Measurements from ENCODE around the gene ATG2A. TPM values are rescaled to one million over a fixed set of nuclear protein-coding genes. Genes with fewer than 3 reads are reported as not detected.

The ATG2A gene
- total and polyA plus RNA-seq, 12 donors = 3.6 to 43.5 (median 33.1) TPM

- Histone ChIP-seq H3K36me3 (replicated peaks in 1 of 2) (peaks cover 0 to 5% of the 10 kb centered on the region in 2 donors), H3K4me3 (no peak overlapping the region), H3K27me3 (no peaks in the 10 kb centered on the region), H3K27ac (peak overlapping the region in 2 of 5 donors; percentile 86 to 88), H3K4me1 (replicated peaks in 1 of 2) (peaks cover 57 to 83% of the 10 kb centered on the region in 2 donors), H3K9me3 (replicated peaks in 1 of 3) (no peaks in the 10 kb centered on the region)
- intact Hi-C loops (cut with DNase I) = no loop called here
- DNase-seq = peak in 1 of 7 donors; percentile 48
- TF ChIP-seq POLR2A (IDR thresholded peaks at IDR 0.05) (no peak), CTCF (IDR thresholded peaks at IDR 0.05) (no peak)
- 83 to 92% (median 87%) methylated on average over 5 to 6 of the region's 6 CpGs for WGBS, 4 donors
Measured at GRCh38 chr11:64861227-64861975, 55.6 kb downstream of the ATG2A start.

- H3K27me3 ChIP-seq = no peaks in the 10 kb centered on the region
- 85 to 90% (median 86%) methylated on average over 28 to 33 of the region's 33 CpGs for WGBS, 4 donors
- DNase-seq = no peak
- peak overlapping the region in 3 of 5 donors; percentile 78 to 83 (median 78) for H3K27ac ChIP-seq
- peaks cover 66 to 84% of the 10 kb centered on the region in 2 donors for H3K4me1 ChIP-seq (replicated peaks in 1 of 2)
- peaks cover 0 to 5% of the 10 kb centered on the region in 2 donors for H3K36me3 ChIP-seq (replicated peaks in 1 of 2)
- no peak for TF ChIP-seq CTCF (IDR thresholded peaks at IDR 0.05)
- no peak for TF ChIP-seq POLR2A (IDR thresholded peaks at IDR 0.05)
- intact Hi-C loops (cut with DNase I) = no loop called here
- H3K4me3 ChIP-seq = no peak overlapping the region
- no peaks in the 10 kb centered on the region for H3K9me3 ChIP-seq (replicated peaks in 1 of 3)
Measured at GRCh38 chr11:64859542-64860414, 57.2 kb downstream of the ATG2A start.

- peak; percentile 79 to 96 (median 91) for DNase-seq
- Histone ChIP-seq H3K4me3 (no peak overlapping the region), H3K9me3 (replicated peaks in 1 of 3) (no peaks in the 10 kb centered on the region), H3K36me3 (replicated peaks in 1 of 2) (peaks cover 0 to 17% of the 10 kb centered on the region in 2 donors), H3K27me3 (no peaks in the 10 kb centered on the region), H3K4me1 (replicated peaks in 1 of 2) (peaks cover 66 to 81% of the 10 kb centered on the region in 2 donors), H3K27ac (peak overlapping the region; percentile 31 to 83 (median 78))
- WGBS, 4 donors = 32 to 58% (median 45%) methylated on average over 11 to 19 of the region's 19 CpGs
- no peak for TF ChIP-seq CTCF (IDR thresholded peaks at IDR 0.05)
- TF ChIP-seq POLR2A (IDR thresholded peaks at IDR 0.05) = no peak
- intact Hi-C loops (cut with DNase I) = no loop called here
Measured at GRCh38 chr11:64858467-64859263, 58.3 kb downstream of the ATG2A start.

All from adrenal gland (tissue), 12 donors.